ENCODE data around the gene ZSWIM7.
A peak's percentile ranks its signal among the peaks of the same experiment; 100 is the strongest.
"Not testable (repeated sequence)": the region's sequence is repeated elsewhere in the genome, so short reads cannot be mapped to it uniquely, and the experiment has no call there.

The ZSWIM7 gene

DNA sequence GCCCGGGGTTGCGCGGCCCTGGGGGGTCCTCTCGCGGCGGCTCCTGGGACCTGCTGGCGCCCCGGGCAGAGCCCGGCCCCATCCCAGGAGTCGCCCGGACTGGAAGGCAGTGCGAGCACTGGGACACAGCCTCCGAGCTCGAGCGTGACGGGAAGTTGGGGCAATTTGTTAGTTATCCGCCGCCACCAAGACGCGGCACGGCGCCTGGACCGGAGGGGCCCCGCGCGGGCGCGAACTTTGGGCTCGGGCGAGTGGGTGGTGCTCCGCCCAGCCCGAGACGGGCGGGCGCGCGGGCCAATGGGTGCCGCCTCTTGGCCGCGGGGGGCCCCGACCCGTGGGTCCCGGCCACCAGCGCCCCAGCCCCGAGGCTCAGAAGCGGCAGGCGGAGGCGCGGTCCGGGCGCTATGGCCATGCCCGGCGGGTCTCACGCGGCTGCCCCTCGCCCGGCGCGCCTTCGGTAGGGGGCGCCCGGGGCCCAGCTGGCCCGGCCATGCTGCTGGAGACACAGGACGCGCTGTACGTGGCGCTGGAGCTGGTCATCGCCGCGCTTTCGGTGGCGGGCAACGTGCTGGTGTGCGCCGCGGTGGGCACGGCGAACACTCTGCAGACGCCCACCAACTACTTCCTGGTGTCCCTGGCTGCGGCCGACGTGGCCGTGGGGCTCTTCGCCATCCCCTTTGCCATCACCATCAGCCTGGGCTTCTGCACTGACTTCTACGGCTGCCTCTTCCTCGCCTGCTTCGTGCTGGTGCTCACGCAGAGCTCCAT is 54.6 kb downstream of the ZSWIM7 start, which contains the start of gene ADORA2B:
Gene ADORA2B, plus strand, starts transcription at position 372 of the 768 bp plus-strand sequence. Its CDS starts 119 bp downstream, at position 491.
- peak within 1 kb of the TSS; percentile 84 for H3K9ac ChIP-seq (ENCODE audit: low read length)
- H3K4me3 ChIP-seq (ENCODE audit: low read depth, low read length) = peak within 1 kb of the TSS; percentile 96
- peaks cover 48% of the 10 kb centered on the region for H3K27me3 ChIP-seq (ENCODE audit: control insufficient read depth, insufficient read depth, low read length)
- 0 out of 2 replicates have a peak, but pooled peaks cover 6% of the 10 kb centered on the region for H3K9me3 ChIP-seq (ENCODE audit: control insufficient read depth, insufficient read depth, low read depth, low read length)
- H3K27ac ChIP-seq (ENCODE audit: low read depth, low read length) = no peak within 1 kb of the TSS
- H3K36me3 ChIP-seq (ENCODE audit: control insufficient read depth, insufficient read depth, low read length) = no peaks in the 10 kb centered on the region
- peaks cover 30% of the 10 kb centered on the region for H3K4me1 ChIP-seq (ENCODE audit: control insufficient read depth, insufficient read depth, low read length)

DNA sequence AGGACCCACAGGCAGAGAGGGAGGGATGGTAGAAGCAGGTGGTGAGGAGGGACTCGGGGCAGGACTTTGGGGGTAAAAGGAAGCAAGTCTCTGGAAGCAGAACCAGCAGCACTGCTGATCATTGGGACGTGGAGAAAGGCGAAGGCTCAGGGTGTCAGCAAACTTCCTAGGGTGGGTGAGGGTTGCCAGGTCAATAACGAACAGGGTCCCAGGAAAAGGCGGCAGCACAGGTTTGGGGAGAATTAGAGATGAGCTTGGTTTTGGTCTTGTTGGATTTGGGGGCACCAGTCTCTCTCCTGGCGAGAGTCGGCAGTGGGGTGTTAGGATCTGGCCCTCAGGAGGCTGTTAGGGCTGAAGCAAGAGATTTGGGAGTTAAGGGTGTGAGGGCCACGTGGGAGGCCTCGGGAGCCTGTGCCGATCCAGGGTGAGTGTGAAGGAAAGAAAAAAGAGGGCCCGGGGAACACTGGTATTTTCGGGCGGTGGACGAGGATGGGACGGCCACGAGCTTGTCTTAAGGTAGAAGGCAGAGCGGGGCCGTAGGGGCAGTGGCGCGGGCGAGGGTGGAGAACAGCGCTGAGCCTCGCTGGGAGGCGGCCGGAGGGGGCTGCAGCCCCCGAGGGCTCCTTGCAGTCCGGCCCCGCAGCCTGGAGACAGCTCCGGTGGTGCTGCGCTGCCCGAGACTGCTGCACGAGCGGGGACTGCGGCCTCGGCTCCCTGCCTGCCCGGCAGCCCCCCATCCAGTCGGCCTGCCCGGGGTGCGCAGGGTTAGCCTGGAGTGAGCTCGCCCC is 55.3 kb downstream of the ZSWIM7 start:
- Histone ChIP-seq H3K4me3 (ENCODE audit: low read depth, low read length) (peak overlapping the region; percentile 96), H3K36me3 (ENCODE audit: control insufficient read depth, insufficient read depth, low read length) (no peaks in the 10 kb centered on the region), H3K27me3 (ENCODE audit: control insufficient read depth, insufficient read depth, low read length) (peaks cover 48% of the 10 kb centered on the region), H3K4me1 (ENCODE audit: control insufficient read depth, insufficient read depth, low read length) (peaks cover 30% of the 10 kb centered on the region), H3K9ac (ENCODE audit: low read length) (peak overlapping the region; percentile 84), H3K27ac (ENCODE audit: low read depth, low read length) (no peak overlapping the region), H3K9me3 (ENCODE audit: control insufficient read depth, insufficient read depth, low read depth, low read length) (0 out of 2 replicates have a peak, but pooled peaks cover 6% of the 10 kb centered on the region)

DNA sequence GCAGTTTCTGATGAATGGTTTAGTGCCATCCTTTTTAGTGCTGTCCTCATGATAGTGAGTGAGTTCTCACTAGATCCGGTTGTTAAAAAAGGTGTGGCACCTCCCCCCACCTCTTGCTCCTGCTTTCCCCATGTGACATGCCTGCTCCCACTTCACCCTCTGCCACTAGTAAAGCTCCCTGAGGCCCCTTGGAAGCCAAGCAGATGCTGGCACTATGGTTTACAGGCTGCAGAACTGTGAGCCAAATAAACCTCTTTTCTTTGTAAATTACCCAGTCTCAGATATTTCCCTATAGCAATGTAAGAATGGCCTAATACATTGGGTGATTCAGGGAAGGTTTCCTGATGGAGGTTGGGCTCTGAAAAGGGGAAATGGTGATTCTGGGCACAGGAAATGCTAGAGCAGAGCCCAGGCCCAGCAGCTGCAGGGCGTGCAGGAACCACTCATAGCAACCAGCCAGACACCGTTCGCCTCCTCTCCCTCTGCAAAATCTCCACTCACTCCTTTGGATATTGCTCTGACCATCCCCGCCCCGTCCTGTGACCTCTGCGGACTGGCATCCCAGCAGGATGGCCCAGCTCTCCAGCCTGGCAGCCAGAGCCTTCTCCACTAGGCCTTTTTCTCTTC is 57.2 kb downstream of the ZSWIM7 start:
- Histone ChIP-seq H3K4me3 (ENCODE audit: low read depth, low read length) (no peak overlapping the region), H3K4me1 (ENCODE audit: control insufficient read depth, insufficient read depth, low read length) (peaks cover 18% of the 10 kb centered on the region), H3K9ac (ENCODE audit: low read length) (no peak overlapping the region), H3K27ac (ENCODE audit: low read depth, low read length) (no peak overlapping the region), H3K27me3 (ENCODE audit: control insufficient read depth, insufficient read depth, low read length) (peaks cover 48% of the 10 kb centered on the region), H3K9me3 (ENCODE audit: control insufficient read depth, insufficient read depth, low read depth, low read length) (0 out of 2 replicates have a peak, but pooled peaks cover 6% of the 10 kb centered on the region), H3K36me3 (ENCODE audit: control insufficient read depth, insufficient read depth, low read length) (no peaks in the 10 kb centered on the region)

DNA sequence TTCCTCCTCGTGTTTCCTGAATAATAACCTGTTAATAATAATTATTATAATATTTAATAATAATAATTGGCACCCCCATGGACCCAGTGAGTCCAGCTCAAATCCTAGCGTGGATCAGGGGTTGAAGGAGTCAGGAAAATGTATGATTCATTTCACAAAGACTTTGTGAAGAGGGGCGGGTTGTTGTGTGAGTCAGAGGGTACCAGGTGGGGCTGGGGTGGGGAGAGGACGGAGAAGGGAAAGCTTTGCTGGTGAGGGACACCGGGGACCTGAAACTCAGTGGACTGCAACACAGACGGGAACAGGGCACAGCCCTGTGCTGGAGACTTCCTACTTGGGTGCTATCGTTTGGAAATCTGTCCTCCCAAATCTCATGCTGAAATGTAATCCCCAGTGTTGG is 57.7 kb downstream of the ZSWIM7 start:
- Histone ChIP-seq H3K27ac (ENCODE audit: low read depth, low read length) (no peak overlapping the region), H3K9ac (ENCODE audit: low read length) (no peak overlapping the region), H3K4me3 (ENCODE audit: low read depth, low read length) (no peak overlapping the region)

GRCh38 chr17:15936481-15936880 is 63.0 kb downstream of the ZSWIM7 start:
- not testable (repeated sequence) for H3K36me3 ChIP-seq (ENCODE audit: control insufficient read depth, insufficient read depth, low read length); H3K4me1 ChIP-seq (ENCODE audit: control insufficient read depth, insufficient read depth, low read length); H3K9ac ChIP-seq (ENCODE audit: low read length); H3K27ac ChIP-seq (ENCODE audit: low read depth, low read length); H3K4me3 ChIP-seq (ENCODE audit: low read depth, low read length); H3K9me3 ChIP-seq (ENCODE audit: control insufficient read depth, insufficient read depth, low read depth, low read length); H3K27me3 ChIP-seq (ENCODE audit: control insufficient read depth, insufficient read depth, low read length)

More for the DNA sequence above, 57.7 kb downstream of the ZSWIM7 start:
- H3K9me3 ChIP-seq (ENCODE audit: control insufficient read depth, insufficient read depth, low read depth, low read length) = 0 out of 2 replicates have a peak, but pooled peaks cover 6% of the 10 kb centered on the region
- H3K36me3 ChIP-seq (ENCODE audit: control insufficient read depth, insufficient read depth, low read length) = no peaks in the 10 kb centered on the region
- peaks cover 13% of the 10 kb centered on the region for H3K4me1 ChIP-seq (ENCODE audit: control insufficient read depth, insufficient read depth, low read length)
- peaks cover 42% of the 10 kb centered on the region for H3K27me3 ChIP-seq (ENCODE audit: control insufficient read depth, insufficient read depth, low read length)

DNA sequence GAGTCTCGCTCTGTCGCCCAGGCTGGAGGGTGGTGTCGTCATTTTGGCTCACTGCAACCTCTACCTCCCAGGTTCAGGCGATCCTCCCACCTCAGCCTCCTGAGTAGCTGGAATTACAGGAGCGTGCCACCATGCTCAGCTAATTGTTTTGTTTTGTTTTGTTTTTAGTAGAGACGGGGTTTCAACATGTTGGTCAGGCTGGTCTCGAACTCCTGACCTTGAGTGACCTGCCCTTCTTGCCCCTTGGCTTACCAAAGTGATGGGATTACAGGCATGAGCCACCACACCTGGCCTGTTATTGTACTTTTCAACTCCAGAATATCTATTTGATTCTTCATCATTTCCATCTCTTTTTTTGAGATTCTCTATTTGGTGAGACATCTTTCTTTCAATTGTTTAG is 63.6 kb downstream of the ZSWIM7 start:
- H3K27me3 ChIP-seq (ENCODE audit: control insufficient read depth, insufficient read depth, low read length) = no peaks in the 10 kb centered on the region

GRCh38 chr17:15934866-15935265 is 64.6 kb downstream of the ZSWIM7 start:
- Histone ChIP-seq H3K27ac (ENCODE audit: low read depth, low read length) (no peak overlapping the region), H3K27me3 (ENCODE audit: control insufficient read depth, insufficient read depth, low read length) (no peaks in the 10 kb centered on the region), H3K4me3 (ENCODE audit: low read depth, low read length) (no peak overlapping the region), H3K9me3 (ENCODE audit: control insufficient read depth, insufficient read depth, low read depth, low read length) (no peaks in the 10 kb centered on the region), H3K36me3 (ENCODE audit: control insufficient read depth, insufficient read depth, low read length) (no peaks in the 10 kb centered on the region), H3K4me1 (ENCODE audit: control insufficient read depth, insufficient read depth, low read length) (no peaks in the 10 kb centered on the region), H3K9ac (ENCODE audit: low read length) (no peak overlapping the region)

More for the DNA sequence above, 63.6 kb downstream of the ZSWIM7 start:
- H3K9me3 ChIP-seq (ENCODE audit: control insufficient read depth, insufficient read depth, low read depth, low read length) = no peaks in the 10 kb centered on the region
- H3K27ac ChIP-seq (ENCODE audit: low read depth, low read length) = no peak overlapping the region
- no peak overlapping the region for H3K9ac ChIP-seq (ENCODE audit: low read length)
- no peaks in the 10 kb centered on the region for H3K36me3 ChIP-seq (ENCODE audit: control insufficient read depth, insufficient read depth, low read length)
- H3K4me1 ChIP-seq (ENCODE audit: control insufficient read depth, insufficient read depth, low read length) = no peaks in the 10 kb centered on the region
- H3K4me3 ChIP-seq (ENCODE audit: low read depth, low read length) = no peak overlapping the region

GRCh38 chr17:15931394-15931793 is 68.1 kb downstream of the ZSWIM7 start:
- Histone ChIP-seq H3K36me3 (ENCODE audit: control insufficient read depth, insufficient read depth, low read length) (no peaks in the 10 kb centered on the region), H3K27ac (ENCODE audit: low read depth, low read length) (no peak overlapping the region), H3K9me3 (ENCODE audit: control insufficient read depth, insufficient read depth, low read depth, low read length) (no peaks in the 10 kb centered on the region), H3K4me1 (ENCODE audit: control insufficient read depth, insufficient read depth, low read length) (no peaks in the 10 kb centered on the region), H3K9ac (ENCODE audit: low read length) (no peak overlapping the region), H3K4me3 (ENCODE audit: low read depth, low read length) (no peak overlapping the region), H3K27me3 (ENCODE audit: control insufficient read depth, insufficient read depth, low read length) (no peaks in the 10 kb centered on the region)

DNA sequence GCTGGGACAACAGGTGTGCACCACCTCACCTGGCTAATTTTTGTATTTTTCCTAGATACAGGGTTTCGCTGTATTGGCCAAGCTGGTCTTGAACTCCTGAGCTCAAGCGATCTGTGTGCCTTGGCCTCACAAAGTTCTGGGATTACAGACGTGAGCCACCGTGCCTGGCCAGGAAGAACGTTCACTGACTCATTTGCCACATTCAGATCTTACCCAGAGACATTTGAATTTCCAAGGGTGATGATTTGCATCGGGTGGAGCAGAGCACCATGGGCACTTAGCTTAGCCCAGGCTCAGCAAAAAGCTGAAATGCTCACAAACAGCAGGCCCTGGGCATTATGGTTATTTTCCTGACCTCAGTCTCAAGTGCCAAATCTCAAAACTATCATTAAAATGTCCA is 69.1 kb downstream of the ZSWIM7 start:
- Histone ChIP-seq H3K9ac (ENCODE audit: low read length) (no peak overlapping the region), H3K4me3 (ENCODE audit: low read depth, low read length) (no peak overlapping the region), H3K4me1 (ENCODE audit: control insufficient read depth, insufficient read depth, low read length) (no peaks in the 10 kb centered on the region), H3K27me3 (ENCODE audit: control insufficient read depth, insufficient read depth, low read length) (no peaks in the 10 kb centered on the region), H3K9me3 (ENCODE audit: control insufficient read depth, insufficient read depth, low read depth, low read length) (no peaks in the 10 kb centered on the region), H3K27ac (ENCODE audit: low read depth, low read length) (no peak overlapping the region), H3K36me3 (ENCODE audit: control insufficient read depth, insufficient read depth, low read length) (no peaks in the 10 kb centered on the region)

DNA sequence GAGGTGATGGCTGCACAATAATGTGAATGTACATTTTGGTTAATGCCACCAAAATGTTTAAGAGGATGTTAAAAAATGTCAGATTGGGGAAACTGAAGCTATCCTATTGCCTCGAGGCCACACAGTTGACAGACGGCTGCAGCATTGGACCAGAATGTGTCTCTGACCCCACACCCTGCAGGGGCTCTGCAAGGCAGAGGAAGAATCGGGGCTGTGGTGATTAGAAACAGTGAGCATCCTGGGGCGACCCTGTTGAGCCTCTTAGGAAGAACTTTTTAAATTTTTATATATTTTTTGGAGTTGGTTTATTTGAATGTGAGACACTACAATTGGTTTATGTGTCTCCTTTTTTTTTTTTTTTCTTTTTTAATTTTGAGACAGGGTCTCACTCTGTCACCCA is 69.6 kb downstream of the ZSWIM7 start:
- H3K27me3 ChIP-seq (ENCODE audit: control insufficient read depth, insufficient read depth, low read length) = no peaks in the 10 kb centered on the region
- H3K27ac ChIP-seq (ENCODE audit: low read depth, low read length) = no peak overlapping the region
- H3K4me3 ChIP-seq (ENCODE audit: low read depth, low read length) = no peak overlapping the region
- H3K9ac ChIP-seq (ENCODE audit: low read length) = no peak overlapping the region
- no peaks in the 10 kb centered on the region for H3K36me3 ChIP-seq (ENCODE audit: control insufficient read depth, insufficient read depth, low read length)
- H3K4me1 ChIP-seq (ENCODE audit: control insufficient read depth, insufficient read depth, low read length) = no peaks in the 10 kb centered on the region
- H3K9me3 ChIP-seq (ENCODE audit: control insufficient read depth, insufficient read depth, low read depth, low read length) = no peaks in the 10 kb centered on the region
